ENCODE data around the gene RPRD1B.

The RPRD1B gene
- 50.6 to 57.3 reads per million in 2 experiments for total RNA-seq

- DNase-seq (ENCODE audit: low read depth) = peak; percentile 85
Measured at GRCh38 chr20:38033330-38034107, at the start of gene RPRD1B, which contains the start of gene TTI1. Gene RPRD1B, plus strand, starts transcription at chr20:38033746. Its CDS starts 202 bp downstream, at chr20:38033948. Gene TTI1, minus strand, starts transcription at chr20:38033456. Its CDS starts 19,640 bp downstream, at chr20:38013816.

GRCh38 chr20:37984018-37984785 lies 49.3 kb upstream of the RPRD1B start:
- DNase-seq (ENCODE audit: low read depth) = no peak

- DNase-seq (ENCODE audit: low read depth) = no peak
Measured at GRCh38 chr20:37986044-37986858, 47.3 kb upstream of the RPRD1B start.

GRCh38 chr20:37986873-37987601 lies 46.5 kb upstream of the RPRD1B start:
- no peak for DNase-seq (ENCODE audit: low read depth)

- no peak for DNase-seq (ENCODE audit: low read depth)
Measured at GRCh38 chr20:37987602-37988290, 45.8 kb upstream of the RPRD1B start.

GRCh38 chr20:37988306-37988954 lies 45.1 kb upstream of the RPRD1B start:
- no peak for DNase-seq (ENCODE audit: low read depth)

- no peak for DNase-seq (ENCODE audit: low read depth)
Measured at GRCh38 chr20:37989601-37990295, 43.8 kb upstream of the RPRD1B start.

- no peak for DNase-seq (ENCODE audit: low read depth)
Measured at GRCh38 chr20:37990571-37991151, 42.9 kb upstream of the RPRD1B start.

GRCh38 chr20:37991157-37991866 lies 42.2 kb upstream of the RPRD1B start:
- no peak for DNase-seq (ENCODE audit: low read depth)

GRCh38 chr20:37991908-37992307 lies 41.6 kb upstream of the RPRD1B start:
- no peak for DNase-seq (ENCODE audit: low read depth)

- no peak for DNase-seq (ENCODE audit: low read depth)
Measured at GRCh38 chr20:37992802-37993409, 40.6 kb upstream of the RPRD1B start.

GRCh38 chr20:37994512-37994911 lies 39.0 kb upstream of the RPRD1B start:
- DNase-seq (ENCODE audit: low read depth) = no peak

GRCh38 chr20:37995856-37996605 lies 37.5 kb upstream of the RPRD1B start:
- DNase-seq (ENCODE audit: low read depth) = no peak

- DNase-seq (ENCODE audit: low read depth) = no peak
Measured at GRCh38 chr20:37997516-37997915, 36.0 kb upstream of the RPRD1B start.

GRCh38 chr20:37999526-38000263 lies 33.9 kb upstream of the RPRD1B start:
- no peak for DNase-seq (ENCODE audit: low read depth)

- DNase-seq (ENCODE audit: low read depth) = no peak
Measured at GRCh38 chr20:38000293-38000692, 33.3 kb upstream of the RPRD1B start.
